ENCODE results near the gene NTRK2.

Gene NTRK2

DNA sequence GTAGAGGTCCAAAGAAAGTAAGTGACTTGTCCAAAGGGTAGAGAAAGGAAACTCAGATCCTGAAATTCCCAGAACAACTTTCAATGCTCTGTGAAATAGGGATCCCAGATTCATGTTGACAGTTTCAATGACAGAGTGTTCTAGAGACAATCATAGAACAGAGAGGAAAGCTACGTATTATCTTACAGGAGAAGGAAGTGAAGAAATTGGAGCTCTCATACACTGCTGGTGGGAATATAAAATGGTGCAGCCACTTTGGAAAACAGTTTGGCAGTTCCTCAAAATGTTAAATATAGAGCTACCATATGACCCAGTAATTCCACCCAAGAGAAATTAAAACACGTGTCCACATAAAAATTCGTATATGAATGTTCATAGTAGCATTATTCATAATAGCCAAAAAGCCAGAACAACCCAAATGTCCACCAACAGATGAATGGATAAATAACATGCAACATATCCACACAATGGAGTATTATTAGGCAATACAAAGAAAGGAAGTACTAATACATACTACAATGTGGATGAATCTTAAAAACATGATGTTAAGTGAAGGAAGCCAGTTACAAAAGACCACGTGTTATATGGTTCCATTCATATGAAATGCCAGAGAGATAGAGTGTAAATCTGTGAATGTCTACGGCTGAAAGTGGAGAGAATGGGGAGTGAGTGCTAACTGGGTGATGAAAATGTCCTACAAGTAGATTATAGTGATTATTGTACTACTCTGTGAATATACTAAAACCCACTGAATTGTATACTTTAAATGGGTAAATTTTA lies 197.1 kb downstream of the NTRK2 start:
- Histone ChIP-seq H3K27ac (ENCODE audit: insufficient read depth, low read depth, low read length, poor library complexity, severe bottlenecking) (no peak overlapping the region), H3K27me3 (ENCODE audit: control insufficient read depth, insufficient read depth, low read length, poor library complexity, severe bottlenecking) (no peaks in the 10 kb centered on the region), H3K4me1 (ENCODE audit: control insufficient read depth, insufficient read depth, low read length) (peaks cover 21% of the 10 kb centered on the region), H3K4me3 (ENCODE audit: insufficient read depth, low read depth, low read length) (no peak overlapping the region), H3K36me3 (ENCODE audit: control insufficient read depth, insufficient read depth, low read length) (no peaks in the 10 kb centered on the region), H3K9me3 (ENCODE audit: control insufficient read depth, low read length) (no peaks in the 10 kb centered on the region)
- 96 to 97% methylated on average over 5 of the region's 5 CpGs for WGBS, 2 experiments

GRCh38 chr9:84867186-84867585 lies 197.7 kb downstream of the NTRK2 start:
- WGBS, 2 experiments: 94 to 96% methylated on average over 3 of the region's 3 CpGs
- Histone ChIP-seq H3K4me3 (ENCODE audit: insufficient read depth, low read depth, low read length) (no peak overlapping the region), H3K27ac (ENCODE audit: insufficient read depth, low read depth, low read length, poor library complexity, severe bottlenecking) (no peak overlapping the region), H3K9me3 (ENCODE audit: control insufficient read depth, low read length) (no peaks in the 10 kb centered on the region), H3K36me3 (ENCODE audit: control insufficient read depth, insufficient read depth, low read length) (no peaks in the 10 kb centered on the region), H3K27me3 (ENCODE audit: control insufficient read depth, insufficient read depth, low read length, poor library complexity, severe bottlenecking) (no peaks in the 10 kb centered on the region), H3K4me1 (ENCODE audit: control insufficient read depth, insufficient read depth, low read length) (peaks cover 19% of the 10 kb centered on the region)

- Histone ChIP-seq H3K36me3 (ENCODE audit: control insufficient read depth, insufficient read depth, low read length) (no peaks in the 10 kb centered on the region), H3K4me1 (ENCODE audit: control insufficient read depth, insufficient read depth, low read length) (peaks cover 2% of the 10 kb centered on the region), H3K9me3 (ENCODE audit: control insufficient read depth, low read length) (no peaks in the 10 kb centered on the region), H3K27ac (ENCODE audit: insufficient read depth, low read depth, low read length, poor library complexity, severe bottlenecking) (no peak overlapping the region), H3K4me3 (ENCODE audit: insufficient read depth, low read depth, low read length) (no peak overlapping the region), H3K27me3 (ENCODE audit: control insufficient read depth, insufficient read depth, low read length, poor library complexity, severe bottlenecking) (no peaks in the 10 kb centered on the region)
- 92 to 93% methylated on average over 2 of the region's 2 CpGs for WGBS, 2 experiments
Observed at GRCh38 chr9:84869091-84869490, 199.6 kb downstream of the NTRK2 start.

- H3K27ac ChIP-seq (ENCODE audit: insufficient read depth, low read depth, low read length, poor library complexity, severe bottlenecking): no peak overlapping the region
- H3K9me3 ChIP-seq (ENCODE audit: control insufficient read depth, low read length): no peaks in the 10 kb centered on the region
- WGBS, 2 experiments: 92 to 93% methylated on average over 4 of the region's 4 CpGs
- H3K27me3 ChIP-seq (ENCODE audit: control insufficient read depth, insufficient read depth, low read length, poor library complexity, severe bottlenecking): no peaks in the 10 kb centered on the region
- peaks cover 8% of the 10 kb centered on the region for H3K4me1 ChIP-seq (ENCODE audit: control insufficient read depth, insufficient read depth, low read length)
- H3K36me3 ChIP-seq (ENCODE audit: control insufficient read depth, insufficient read depth, low read length): no peaks in the 10 kb centered on the region
- H3K4me3 ChIP-seq (ENCODE audit: insufficient read depth, low read depth, low read length): no peak overlapping the region
Observed at GRCh38 chr9:84871983-84872382, 202.5 kb downstream of the NTRK2 start.

DNA sequence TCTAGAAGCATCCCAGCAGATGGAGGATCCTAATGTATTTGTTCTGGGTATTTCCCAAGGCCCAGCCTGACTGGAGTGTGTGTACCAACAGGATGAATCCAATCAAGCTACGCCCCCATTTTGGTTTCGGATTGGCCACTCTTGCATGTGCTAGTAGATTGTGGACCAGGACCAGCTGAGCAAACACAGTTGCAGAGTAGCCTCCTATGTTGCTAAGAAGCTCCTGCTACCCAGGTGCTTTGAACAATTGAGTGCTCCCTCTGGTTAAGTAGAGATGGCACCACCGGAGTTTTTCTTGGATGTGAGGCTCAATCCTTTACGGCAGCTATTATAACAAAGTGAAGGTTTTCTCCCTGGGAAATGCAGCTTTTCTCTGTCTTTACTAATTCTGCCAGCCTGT lies 204.5 kb downstream of the NTRK2 start:
- no peaks in the 10 kb centered on the region for H3K9me3 ChIP-seq (ENCODE audit: control insufficient read depth, low read length)
- H3K27me3 ChIP-seq (ENCODE audit: control insufficient read depth, insufficient read depth, low read length, poor library complexity, severe bottlenecking): no peaks in the 10 kb centered on the region
- no peak overlapping the region for H3K27ac ChIP-seq (ENCODE audit: insufficient read depth, low read depth, low read length, poor library complexity, severe bottlenecking)
- no peaks in the 10 kb centered on the region for H3K36me3 ChIP-seq (ENCODE audit: control insufficient read depth, insufficient read depth, low read length)
- H3K4me1 ChIP-seq (ENCODE audit: control insufficient read depth, insufficient read depth, low read length): peaks cover 8% of the 10 kb centered on the region
- H3K4me3 ChIP-seq (ENCODE audit: insufficient read depth, low read depth, low read length): no peak overlapping the region
- 95 to 96% methylated on average over 4 of the region's 4 CpGs for WGBS, 2 experiments

DNA sequence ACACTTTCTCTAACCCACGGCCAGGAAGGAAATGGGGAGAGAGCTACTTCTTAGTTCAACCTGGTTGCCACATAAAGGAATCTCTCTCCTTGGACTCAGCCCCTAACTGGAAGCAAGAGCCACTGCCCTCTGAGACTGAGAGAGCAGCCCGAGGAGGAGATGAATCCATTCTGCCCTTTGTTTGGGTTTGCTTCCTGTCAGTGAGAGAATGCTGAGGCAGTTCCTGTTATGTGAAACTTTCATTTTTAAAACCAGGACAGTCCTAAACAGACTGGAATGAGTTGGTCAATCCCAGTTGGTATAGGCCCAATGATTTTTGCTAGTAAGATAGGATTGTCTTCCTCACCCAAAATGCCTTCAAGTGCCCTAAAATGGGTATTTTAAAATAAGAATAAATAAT lies 205.1 kb downstream of the NTRK2 start:
- Histone ChIP-seq H3K27ac (ENCODE audit: insufficient read depth, low read depth, low read length, poor library complexity, severe bottlenecking) (no peak overlapping the region), H3K4me1 (ENCODE audit: control insufficient read depth, insufficient read depth, low read length) (peaks cover 8% of the 10 kb centered on the region), H3K9me3 (ENCODE audit: control insufficient read depth, low read length) (no peaks in the 10 kb centered on the region), H3K36me3 (ENCODE audit: control insufficient read depth, insufficient read depth, low read length) (no peaks in the 10 kb centered on the region), H3K27me3 (ENCODE audit: control insufficient read depth, insufficient read depth, low read length, poor library complexity, severe bottlenecking) (no peaks in the 10 kb centered on the region), H3K4me3 (ENCODE audit: insufficient read depth, low read depth, low read length) (no peak overlapping the region)
- WGBS, 2 experiments: 68 to 70% methylated on average over 2 of the region's 2 CpGs

GRCh38 chr9:84875193-84875592 lies 205.7 kb downstream of the NTRK2 start:
- Histone ChIP-seq H3K9me3 (ENCODE audit: control insufficient read depth, low read length) (no peaks in the 10 kb centered on the region), H3K4me1 (ENCODE audit: control insufficient read depth, insufficient read depth, low read length) (peaks cover 8% of the 10 kb centered on the region), H3K27me3 (ENCODE audit: control insufficient read depth, insufficient read depth, low read length, poor library complexity, severe bottlenecking) (no peaks in the 10 kb centered on the region), H3K27ac (ENCODE audit: insufficient read depth, low read depth, low read length, poor library complexity, severe bottlenecking) (no peak overlapping the region), H3K4me3 (ENCODE audit: insufficient read depth, low read depth, low read length) (no peak overlapping the region), H3K36me3 (ENCODE audit: control insufficient read depth, insufficient read depth, low read length) (no peaks in the 10 kb centered on the region)
- 93 to 95% methylated on average over 4 of the region's 4 CpGs for WGBS, 2 experiments

- Histone ChIP-seq H3K4me3 (ENCODE audit: insufficient read depth, low read depth, low read length) (no peak overlapping the region), H3K9me3 (ENCODE audit: control insufficient read depth, low read length) (no peaks in the 10 kb centered on the region), H3K36me3 (ENCODE audit: control insufficient read depth, insufficient read depth, low read length) (no peaks in the 10 kb centered on the region), H3K27me3 (ENCODE audit: control insufficient read depth, insufficient read depth, low read length, poor library complexity, severe bottlenecking) (no peaks in the 10 kb centered on the region), H3K4me1 (ENCODE audit: control insufficient read depth, insufficient read depth, low read length) (peaks cover under 1% of the 10 kb centered on the region), H3K27ac (ENCODE audit: insufficient read depth, low read depth, low read length, poor library complexity, severe bottlenecking) (no peak overlapping the region)
- WGBS, 2 experiments: 80 to 100% methylated on average over 1 of the region's 1 CpG
Observed at GRCh38 chr9:84879631-84880030, 210.1 kb downstream of the NTRK2 start.

- no peak overlapping the region for H3K4me3 ChIP-seq (ENCODE audit: insufficient read depth, low read depth, low read length)
- no peaks in the 10 kb centered on the region for H3K36me3 ChIP-seq (ENCODE audit: control insufficient read depth, insufficient read depth, low read length)
- H3K27ac ChIP-seq (ENCODE audit: insufficient read depth, low read depth, low read length, poor library complexity, severe bottlenecking): no peak overlapping the region
- no peaks in the 10 kb centered on the region for H3K27me3 ChIP-seq (ENCODE audit: control insufficient read depth, insufficient read depth, low read length, poor library complexity, severe bottlenecking)
- no peaks in the 10 kb centered on the region for H3K4me1 ChIP-seq (ENCODE audit: control insufficient read depth, insufficient read depth, low read length)
- 98 to 100% methylated on average over 2 of the region's 2 CpGs for WGBS, 2 experiments
- no peaks in the 10 kb centered on the region for H3K9me3 ChIP-seq (ENCODE audit: control insufficient read depth, low read length)
Observed at GRCh38 chr9:84880835-84881234, 211.3 kb downstream of the NTRK2 start.

GRCh38 chr9:84886866-84887265 lies 217.3 kb downstream of the NTRK2 start:
- Histone ChIP-seq H3K36me3 (ENCODE audit: control insufficient read depth, insufficient read depth, low read length) (no peaks in the 10 kb centered on the region), H3K9me3 (ENCODE audit: control insufficient read depth, low read length) (no peaks in the 10 kb centered on the region), H3K27me3 (ENCODE audit: control insufficient read depth, insufficient read depth, low read length, poor library complexity, severe bottlenecking) (no peaks in the 10 kb centered on the region), H3K27ac (ENCODE audit: insufficient read depth, low read depth, low read length, poor library complexity, severe bottlenecking) (no peak overlapping the region), H3K4me3 (ENCODE audit: insufficient read depth, low read depth, low read length) (no peak overlapping the region), H3K4me1 (ENCODE audit: control insufficient read depth, insufficient read depth, low read length) (peaks cover 2% of the 10 kb centered on the region)
- 95 to 96% methylated on average over 8 of the region's 8 CpGs for WGBS, 2 experiments

All from ectodermal cell (in vitro differentiated cells).